ENCODE data around the gene FHL2. TPM values are rescaled to one million over a fixed set of nuclear protein-coding genes. Genes with fewer than 3 reads are reported as not detected.

FHL2 gene
- total and polyA plus RNA-seq, 2 of the 13 experiments (the other 11 are each of a cell fraction or from before 2014, with no cell fraction given): 1.9 to 74.8 TPM

GRCh38 chr2:105388971-105389381 lies 9.9 kb downstream of the FHL2 start (continued):
- TF ChIP-seq ZNF383 (CRISPR knock-in tag; IDR thresholded peaks at IDR 0.05; ENCODE audit: borderline replicate concordance) (no peak), ZNF782 (CRISPR knock-in tag; IDR thresholded peaks at IDR 0.05; ENCODE audit: borderline replicate concordance) (no peak), SIN3B (IDR thresholded peaks at IDR 0.05; ENCODE audit: low read length) (no peak)

- FAIRE-seq (no peak), DNase-seq (ENCODE audit: low spot score) (no peak), ATAC-seq (no peak)
- Histone ChIP-seq H3K4me2 (ENCODE audit: low read depth, low read length) (no peak overlapping the region), H3K4me3 (replicated peaks in 1 of 3; ENCODE audit: insufficient read depth in 1 of 3, low read depth in 2 of 3, low read length in 3 of 3) (no peak overlapping the region), H3K36me3 (replicated peaks in 1 of 2; ENCODE audit: control insufficient read depth in 1 of 2, insufficient read depth in 2 of 2, low read length in 2 of 2) (peaks cover 7 to 9% of the 10 kb centered on the region in 2 experiments; a peak in 4 of 5 replicates), H3K9me3 (ENCODE audit: low read length) (no peaks in the 10 kb centered on the region), H4K20me1 (ENCODE audit: insufficient read depth, low read length) (no peaks in the 10 kb centered on the region), H3K27ac (ENCODE audit: extremely low read length, insufficient read depth, low read length) (no peak overlapping the region), H3K4me1 (ENCODE audit: insufficient read depth, low read length) (peaks cover 50% of the 10 kb centered on the region), H3K79me2 (ENCODE audit: insufficient read depth, low read length) (peaks cover 6% of the 10 kb centered on the region), H3K9ac (ENCODE audit: insufficient read depth, low read depth, low read length) (no peak overlapping the region), H3K27me3 (ENCODE audit: control insufficient read depth in 1 of 2, insufficient read depth in 2 of 2, low read length in 2 of 2) (no peaks in the 10 kb centered on the region), H2AFZ (ENCODE audit: low read length) (no peak overlapping the region)
- in situ Hi-C loops (cut with HindIII; ENCODE audit: extremely low pct_ligation_motif_present, low pct_unique_long_range_greater_than_20kb) (no loop called here), intact Hi-C loops (cut with micrococcal nuclease; ENCODE audit: unreplicated experiment) (no loop called here)
- WGBS (ENCODE audit: low lambda C conversion rate): 88% methylated on average over 4 of the region's 4 CpGs
- ChIA-PET CTCF (ENCODE audit: low intra/inter-chr PET ratio, low total read pairs) (no interaction called here), POLR2A (interaction anchor here (1.2 kb wide), 1 partner anchor 10 kb away, joined by 4 read pairs; no protein-coding TSS in a partner anchor)
- BruUV-seq (replicated peaks): no TSS peak
- TF ChIP-seq ZNF800 (CRISPR knock-in tag; IDR thresholded peaks at IDR 0.05) (no peak), SETDB1 (CRISPR knock-in tag; IDR thresholded peaks at IDR 0.05; ENCODE audit: borderline replicate concordance) (no peak), ZBTB7B (CRISPR knock-in tag; IDR thresholded peaks at IDR 0.05) (no peak), ZBTB43 (CRISPR knock-in tag; conservative IDR thresholded peaks at IDR 0.05) (peak; percentile 95), LBX2 (CRISPR knock-in tag; IDR thresholded peaks at IDR 0.05; ENCODE audit: borderline replicate concordance) (no peak), KDM3A (CRISPR knock-in tag; IDR thresholded peaks at IDR 0.05; ENCODE audit: low read depth) (no peak), ZNF264 (CRISPR knock-in tag; IDR thresholded peaks at IDR 0.05) (peak; percentile 60; the same call in 1 of the 2 replicates), MYC (CRISPR knock-in tag; IDR thresholded peaks at IDR 0.05; ENCODE audit: borderline replicate concordance) (no peak), HIVEP1 (CRISPR knock-in tag; IDR thresholded peaks at IDR 0.05) (no peak), ZNF44 (CRISPR knock-in tag; IDR thresholded peaks at IDR 0.05) (no peak), ZNF570 (CRISPR knock-in tag; IDR thresholded peaks at IDR 0.05; ENCODE audit: borderline replicate concordance) (no peak), PPARG (CRISPR knock-in tag; conservative IDR thresholded peaks at IDR 0.05) (no peak), FOXA1 (IDR thresholded peaks at IDR 0.05) (no peak), FOXA1 (CRISPR knock-in tag; IDR thresholded peaks at IDR 0.05) (no peak), KLF6 (CRISPR knock-in tag; IDR thresholded peaks at IDR 0.05) (no peak), KLF15 (CRISPR knock-in tag; IDR thresholded peaks at IDR 0.05; ENCODE audit: borderline replicate concordance) (no peak), ZNF30 (CRISPR knock-in tag; IDR thresholded peaks at IDR 0.05) (no peak), ZNF766 (CRISPR knock-in tag; IDR thresholded peaks at IDR 0.05; ENCODE audit: borderline replicate concordance) (no peak), ZNF629 (CRISPR knock-in tag; conservative IDR thresholded peaks at IDR 0.05) (no peak), CEBPG (CRISPR knock-in tag; IDR thresholded peaks at IDR 0.05) (no peak), JUND (CRISPR knock-in tag; IDR thresholded peaks at IDR 0.05) (no peak), POGZ (CRISPR knock-in tag; IDR thresholded peaks at IDR 0.05) (no peak)
These were observed 11.6 kb downstream of the FHL2 start for GRCh38 chr2:105387225-105387624.

All from HepG2 (cell line).